Pancreas (tissue), 10 donors: ENCODE results near the gene SLCO1A2. TPM values are rescaled to one million over a fixed set of nuclear protein-coding genes. Genes with fewer than 3 reads are reported as not detected.

Experiments
- ATAC-seq, 4 donors: fragments of 200-7000 bp; cut with Tn5 transposase; one replicate each; pipeline versions ENCODE4 v1.8.0 to v1.9.1; 2020; ENCODE audit warnings: mild to moderate bottlenecking in 4 of 4, moderate library complexity in 4 of 4
- DNase-seq, 6 donors: peaks; one replicate each; pipeline ENCODE4 v3.0.0-alpha.2; 2020
- FAIRE-seq: peaks from 2 replicates; lab custom pipeline; 2012; peaks lifted over from hg19 to GRCh38; lab: Jason Lieb, UNC
- H3K27ac ChIP-seq, 4 donors: fragments of 200-600 bp; sonication (generic); 1 replicate in 3 of 4; 2 replicates in 1 of 4; pipeline versions ENCODE4 v1.5.0 to v1.8.0; 2020
- H3K27me3 ChIP-seq, 4 donors: fragments of 200-600 bp; one replicate each; pipeline ENCODE4 v1.8.0; 2021
- H3K36me3 ChIP-seq, 3 donors: fragments of 200-600 bp; sonication (generic) in 1 of 3; one replicate each; pipeline versions ENCODE4 v1.5.0 to v1.8.0; 2020 to 2021
- H3K4me1 ChIP-seq, 3 donors: fragments of 200-600 bp; one replicate each; pipeline ENCODE4 v1.8.0; 2021
- H3K4me3 ChIP-seq, 4 donors: fragments of 200-600 bp; sonication (generic) in 2 of 4; one replicate each; pipeline versions ENCODE4 v1.5.0 to v1.8.0; 2020 to 2021
- H3K9me3 ChIP-seq, 4 donors: fragments of 200-600 bp; one replicate each; pipeline ENCODE4 v1.8.0; 2021
- CTCF ChIP-seq, 4 donors: fragments of 200-600 bp; sonication (generic) in 3 of 4; IDR thresholded peaks; one replicate each; pipeline versions ENCODE4 v1.5.0 to v1.8.0; 2021; ENCODE audit warnings: antibody characterized with exemption in 4 of 4
- WGBS, 2 donors: extraction: QIAGEN DNeasy Blood & Tissue Kit; methylation state at CpG; one replicate each; pipeline ENCODE4 v1.1.7; 2013; 5-methylcytosine and 5-hydroxymethylcytosine counted together
- intact Hi-C, 3 donors: fragments of 100-400 bp; cut with DNase I; formaldehyde crosslinking; loops; one replicate each; pipeline versions ENCODE4 v1.11.1 to v1.14.2; 2022
- polyA plus RNA-seq, 2 donors: library from polyadenylated mRNA; stranded (reverse); fragments of 200-250 nt; gene quantifications; one replicate each; pipeline ENCODE4 v1.2.3, GENCODE V29; 2013
- total RNA-seq, 6 donors: library from RNA; stranded (reverse); fragmentation: NEBNext Ultra II Directional in 4 of 6; extraction: Animal tissue kit (Norgen Biotek cat#: 25700) in 4 of 6; gene quantifications; one replicate each; pipeline versions ENCODE4 v1.2.1 to v1.2.4, GENCODE V29; 2021 to 2023
- donor health status: healthy with polysubstance abuse.
- donor health status: DM: no; HTN: no; CAD: no; lungs with moderate emphysema.
- donor health status: DM: no; HTN: no; CAD: no.
- donor health status: control.
- donor health status: control.
- donor health status: Bipolar disorder and iron deficiency.
- donor health status: DM: yes; HTN: yes; CAD: no.
- donor health status: DM: no; HTN: no; CAD: no.
- donor health status: DM: no; HTN: no; CAD: no.
- donor health status: DM: yes; HTN: yes; CAD: no.

SLCO1A2 gene
- total and polyA plus RNA-seq, 8 donors, result 0.04 to 0.34 (median 0.12) TPM; not detected in 2

- Histone ChIP-seq H3K27me3 (no peaks in the 10 kb centered on the region), H3K4me1 (no peaks in the 10 kb centered on the region), H3K9me3 (no peaks in the 10 kb centered on the region), H3K36me3 (no peaks in the 10 kb centered on the region), H3K4me3 (no peak overlapping the region), H3K27ac (no peak overlapping the region)
- no peak for FAIRE-seq
- no peak for TF ChIP-seq CTCF (IDR thresholded peaks at IDR 0.05)
- intact Hi-C loops, result no loop called here
- DNase-seq, result no peak
- 41 to 70% methylated on average over 1 of the region's 1 CpG for WGBS, 2 donors
- no peak for ATAC-seq
These were observed 3.9 kb downstream of the SLCO1A2 start for GRCh38 chr12:21330682-21331253.

GRCh38 chr12:21328578-21328977 is 6.1 kb downstream of the SLCO1A2 start:
- TF ChIP-seq CTCF (IDR thresholded peaks at IDR 0.05), result no peak
- no peak overlapping the region for H3K27ac ChIP-seq
- no peak overlapping the region for H3K4me3 ChIP-seq
- H3K4me1 ChIP-seq, result no peaks in the 10 kb centered on the region
- H3K9me3 ChIP-seq, result no peaks in the 10 kb centered on the region
- ATAC-seq, result no peak
- no peaks in the 10 kb centered on the region for H3K27me3 ChIP-seq
- no peak for FAIRE-seq
- H3K36me3 ChIP-seq, result no peaks in the 10 kb centered on the region
- DNase-seq, result no peak
- intact Hi-C loops, result no loop called here

GRCh38 chr12:21324551-21324950 is 10.2 kb downstream of the SLCO1A2 start:
- intact Hi-C loops, result no loop called here
- no peaks in the 10 kb centered on the region for H3K36me3 ChIP-seq
- H3K27ac ChIP-seq, result no peak overlapping the region
- WGBS, 2 donors, result 38 to 41% methylated on average over 1 of the region's 1 CpG
- no peak for TF ChIP-seq CTCF (IDR thresholded peaks at IDR 0.05)
- DNase-seq (no peak), ATAC-seq (no peak), FAIRE-seq (no peak)
- H3K4me3 ChIP-seq, result no peak overlapping the region
- no peaks in the 10 kb centered on the region for H3K4me1 ChIP-seq
- H3K9me3 ChIP-seq, result no peaks in the 10 kb centered on the region
- H3K27me3 ChIP-seq, result no peaks in the 10 kb centered on the region

GRCh38 chr12:21323736-21324135 is 11.0 kb downstream of the SLCO1A2 start:
- FAIRE-seq, result no peak
- 33 to 34% methylated on average over 2 of the region's 2 CpGs for WGBS, 2 donors

More at GRCh38 chr12:21323736-21324135, 11.0 kb downstream of the SLCO1A2 start:
- no peaks in the 10 kb centered on the region for H3K27me3 ChIP-seq
- no peaks in the 10 kb centered on the region for H3K36me3 ChIP-seq
- no peak for DNase-seq
- intact Hi-C loops, result no loop called here
- no peaks in the 10 kb centered on the region for H3K4me1 ChIP-seq
- ATAC-seq, result no peak
- H3K9me3 ChIP-seq, result no peaks in the 10 kb centered on the region
- no peak for TF ChIP-seq CTCF (IDR thresholded peaks at IDR 0.05)
- H3K4me3 ChIP-seq, result no peak overlapping the region
- no peak overlapping the region for H3K27ac ChIP-seq
